HepG2 (cell line): ENCODE measurements around the gene SLC13A5. TPM values are rescaled to one million over a fixed set of nuclear protein-coding genes. Genes with fewer than 3 reads are reported as not detected.

Source experiments
- AGO2 ChIP-seq: fragments of 200-400 bp; formaldehyde crosslinking; optimal IDR thresholded peaks from 2 replicates; pipeline ENCODE3; 2017; ENCODE audit warnings: mild to moderate bottlenecking, low read depth, low read length, moderate library complexity
- HNRNPLL ChIP-seq: fragments of 200-400 bp; formaldehyde crosslinking; IDR thresholded peaks from 2 replicates; pipeline ENCODE4 v1.6.1; 2017; ENCODE audit warnings: mild to moderate bottlenecking, low read depth, low read length; ENCODE audit not compliant: poor library complexity, severe bottlenecking
- MEF2D ChIP-seq: sonication (generic); formaldehyde crosslinking; IDR thresholded peaks from 2 replicates; pipeline ENCODE4 v1.5.1; 2020; ENCODE audit warnings: mild to moderate bottlenecking, missing genetic modification reagents
- MTF2 ChIP-seq: sonication (generic); formaldehyde crosslinking; IDR thresholded peaks from 2 replicates; pipeline ENCODE4 v1.5.0; 2020; ENCODE audit warnings: missing genetic modification reagents, borderline replicate concordance
- NR1H2 ChIP-seq: sonication (generic); formaldehyde crosslinking; IDR thresholded peaks from 2 replicates; pipeline ENCODE4 v1.8.1; 2022; ENCODE audit warnings: low read depth, missing genetic modification reagents, borderline replicate concordance
- ZBTB38 ChIP-seq: sonication (generic); formaldehyde crosslinking; IDR thresholded peaks from 2 replicates; pipeline ENCODE4 v1.5.1; 2020; ENCODE audit warnings: mild to moderate bottlenecking, missing genetic modification reagents
- ZNF256 ChIP-seq: sonication (generic); formaldehyde crosslinking; conservative IDR thresholded peaks from 2 replicates; pipeline ENCODE4 v1.4.0; 2020; ENCODE audit warnings: missing genetic modification reagents
- ZNF326 ChIP-seq: sonication (generic); formaldehyde crosslinking; IDR thresholded peaks from 2 replicates; pipeline ENCODE4 v1.4.0; 2020; ENCODE audit warnings: missing genetic modification reagents, borderline replicate concordance
- ZNF530 ChIP-seq: sonication (generic); formaldehyde crosslinking; IDR thresholded peaks from 2 replicates; pipeline ENCODE4 v1.5.0; 2020; ENCODE audit warnings: low read depth, mild to moderate bottlenecking, missing genetic modification reagents
- polyA plus RNA-seq, 8 experiments: library from polyadenylated mRNA; depleted of rRNA in 3 of 8; stranded (reverse) in 7 of 8; unstranded in 1 of 8; fragments of >200 nt; fragmentation: Illumina TruSeq in 4 of 8; extraction: Trizol in 4 of 8; gene quantifications; 2 replicates each; pipeline versions ENCODE4 v1.2.1 to v1.2.3, GENCODE V29; 2011 to 2016; ENCODE audit warnings: low read depth in 4 of 8, missing spikeins in 1 of 8, mixed read lengths in 1 of 8; ENCODE audit not compliant: insufficient read depth in 1 of 8
- total RNA-seq, 5 experiments: library from RNA; depleted of rRNA; stranded (reverse); fragments of >200 nt; fragmentation: Illumina TruSeq; extraction: Trizol; gene quantifications; 2 replicates each; pipeline ENCODE4 v1.2.3, GENCODE V29; 2016; ENCODE audit warnings: low read depth in 1 of 5
- TF ChIP-seq, protein P1 (sequence below): sonication (generic); formaldehyde crosslinking; IDR thresholded peaks from 2 replicates; pipeline ENCODE4 v1.4.0; 2020; ENCODE audit warnings: missing genetic modification reagents, borderline replicate concordance
- TF ChIP-seq, protein P2 (sequence below): IDR thresholded peaks from 2 replicates; pipeline ENCODE4 v1.6.1; 2016
- TF ChIP-seq, protein P3 (sequence below): sonication (generic); formaldehyde crosslinking; IDR thresholded peaks from 2 replicates; pipeline ENCODE4 v1.4.0; 2020; ENCODE audit warnings: missing genetic modification reagents, borderline replicate concordance
- TF ChIP-seq, protein P4 (sequence below): sonication (generic); formaldehyde crosslinking; IDR thresholded peaks from 2 replicates; pipeline ENCODE4 v1.5.1; 2020; ENCODE audit warnings: mild to moderate bottlenecking, missing genetic modification reagents, moderate library complexity

The SLC13A5 gene
- total and polyA plus RNA-seq, 2 of the 13 experiments (the other 11 are each of a cell fraction or from before 2014, with no cell fraction given) = 42.8 to 310 TPM

DNA sequence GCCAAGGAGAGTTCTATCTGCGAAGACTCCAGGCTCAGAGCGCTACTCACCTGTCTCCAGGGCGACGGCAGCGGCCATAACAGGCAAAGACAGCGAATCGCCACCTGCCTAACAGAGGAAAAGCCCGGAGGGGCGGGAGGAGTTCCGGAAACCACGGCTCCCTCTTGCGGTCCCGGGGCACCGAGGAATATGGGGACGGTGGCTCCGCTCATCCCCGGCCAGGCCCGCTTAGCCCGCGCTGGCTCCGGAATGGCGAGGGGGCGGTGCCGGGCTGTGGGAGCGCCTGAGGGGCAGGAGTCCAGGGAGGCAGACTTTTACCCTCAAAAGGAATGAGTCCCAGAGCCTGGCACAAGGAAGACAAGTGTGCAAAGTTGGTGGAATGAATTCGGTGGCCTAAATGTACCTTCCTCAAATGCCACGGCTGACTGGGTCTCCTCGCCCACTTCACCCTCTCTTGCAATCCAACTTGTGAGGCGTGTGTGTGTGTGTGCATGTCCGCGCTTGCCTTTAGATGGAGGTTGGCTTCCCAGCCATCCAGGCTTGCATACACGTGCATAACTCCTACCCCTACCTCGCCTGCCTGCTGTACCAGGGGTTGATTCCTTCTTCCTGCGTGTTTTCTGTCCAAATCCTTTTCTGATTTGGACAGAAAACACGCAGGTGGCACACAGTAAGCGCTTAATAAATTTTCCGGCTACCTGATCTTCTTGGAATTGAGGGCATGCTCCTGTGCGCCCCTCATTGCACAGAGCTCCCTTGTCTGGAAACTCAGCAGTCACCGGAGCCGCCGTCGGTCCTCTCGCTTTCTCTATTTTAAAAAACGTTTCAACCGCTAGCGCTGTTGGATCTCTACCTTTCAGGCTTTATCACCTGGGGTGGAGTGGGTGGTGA is 58.1 kb downstream of the SLC13A5 start (continued):
- TF ChIP-seq, protein P1, sequence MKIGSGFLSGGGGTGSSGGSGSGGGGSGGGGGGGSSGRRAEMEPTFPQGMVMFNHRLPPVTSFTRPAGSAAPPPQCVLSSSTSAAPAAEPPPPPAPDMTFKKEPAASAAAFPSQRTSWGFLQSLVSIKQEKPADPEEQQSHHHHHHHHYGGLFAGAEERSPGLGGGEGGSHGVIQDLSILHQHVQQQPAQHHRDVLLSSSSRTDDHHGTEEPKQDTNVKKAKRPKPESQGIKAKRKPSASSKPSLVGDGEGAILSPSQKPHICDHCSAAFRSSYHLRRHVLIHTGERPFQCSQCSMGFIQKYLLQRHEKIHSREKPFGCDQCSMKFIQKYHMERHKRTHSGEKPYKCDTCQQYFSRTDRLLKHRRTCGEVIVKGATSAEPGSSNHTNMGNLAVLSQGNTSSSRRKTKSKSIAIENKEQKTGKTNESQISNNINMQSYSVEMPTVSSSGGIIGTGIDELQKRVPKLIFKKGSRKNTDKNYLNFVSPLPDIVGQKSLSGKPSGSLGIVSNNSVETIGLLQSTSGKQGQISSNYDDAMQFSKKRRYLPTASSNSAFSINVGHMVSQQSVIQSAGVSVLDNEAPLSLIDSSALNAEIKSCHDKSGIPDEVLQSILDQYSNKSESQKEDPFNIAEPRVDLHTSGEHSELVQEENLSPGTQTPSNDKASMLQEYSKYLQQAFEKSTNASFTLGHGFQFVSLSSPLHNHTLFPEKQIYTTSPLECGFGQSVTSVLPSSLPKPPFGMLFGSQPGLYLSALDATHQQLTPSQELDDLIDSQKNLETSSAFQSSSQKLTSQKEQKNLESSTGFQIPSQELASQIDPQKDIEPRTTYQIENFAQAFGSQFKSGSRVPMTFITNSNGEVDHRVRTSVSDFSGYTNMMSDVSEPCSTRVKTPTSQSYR = no peak
- TF ChIP-seq AGO2 (peak; percentile 72), MEF2D (no peak), NR1H2 (CRISPR knock-in tag) (no peak), ZNF256 (CRISPR knock-in tag) (no peak), ZNF530 (CRISPR knock-in tag) (no peak), ZBTB38 (CRISPR knock-in tag) (0 out of 2 replicates have a peak, but pooled peaks have one; percentile 20), ZNF326 (CRISPR knock-in tag) (no peak), HNRNPLL (no peak), MTF2 (no peak)
- TF ChIP-seq, protein P2, sequence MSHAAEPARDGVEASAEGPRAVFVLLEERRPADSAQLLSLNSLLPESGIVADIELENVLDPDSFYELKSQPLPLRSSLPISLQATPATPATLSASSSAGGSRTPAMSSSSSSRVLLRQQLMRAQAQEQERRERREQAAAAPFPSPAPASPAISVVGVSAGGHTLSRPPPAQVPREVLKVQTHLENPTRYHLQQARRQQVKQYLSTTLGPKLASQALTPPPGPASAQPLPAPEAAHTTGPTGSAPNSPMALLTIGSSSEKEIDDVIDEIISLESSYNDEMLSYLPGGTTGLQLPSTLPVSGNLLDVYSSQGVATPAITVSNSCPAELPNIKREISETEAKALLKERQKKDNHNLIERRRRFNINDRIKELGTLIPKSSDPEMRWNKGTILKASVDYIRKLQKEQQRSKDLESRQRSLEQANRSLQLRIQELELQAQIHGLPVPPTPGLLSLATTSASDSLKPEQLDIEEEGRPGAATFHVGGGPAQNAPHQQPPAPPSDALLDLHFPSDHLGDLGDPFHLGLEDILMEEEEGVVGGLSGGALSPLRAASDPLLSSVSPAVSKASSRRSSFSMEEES (CRISPR knock-in tag) = no peak
- TF ChIP-seq, protein P3, sequence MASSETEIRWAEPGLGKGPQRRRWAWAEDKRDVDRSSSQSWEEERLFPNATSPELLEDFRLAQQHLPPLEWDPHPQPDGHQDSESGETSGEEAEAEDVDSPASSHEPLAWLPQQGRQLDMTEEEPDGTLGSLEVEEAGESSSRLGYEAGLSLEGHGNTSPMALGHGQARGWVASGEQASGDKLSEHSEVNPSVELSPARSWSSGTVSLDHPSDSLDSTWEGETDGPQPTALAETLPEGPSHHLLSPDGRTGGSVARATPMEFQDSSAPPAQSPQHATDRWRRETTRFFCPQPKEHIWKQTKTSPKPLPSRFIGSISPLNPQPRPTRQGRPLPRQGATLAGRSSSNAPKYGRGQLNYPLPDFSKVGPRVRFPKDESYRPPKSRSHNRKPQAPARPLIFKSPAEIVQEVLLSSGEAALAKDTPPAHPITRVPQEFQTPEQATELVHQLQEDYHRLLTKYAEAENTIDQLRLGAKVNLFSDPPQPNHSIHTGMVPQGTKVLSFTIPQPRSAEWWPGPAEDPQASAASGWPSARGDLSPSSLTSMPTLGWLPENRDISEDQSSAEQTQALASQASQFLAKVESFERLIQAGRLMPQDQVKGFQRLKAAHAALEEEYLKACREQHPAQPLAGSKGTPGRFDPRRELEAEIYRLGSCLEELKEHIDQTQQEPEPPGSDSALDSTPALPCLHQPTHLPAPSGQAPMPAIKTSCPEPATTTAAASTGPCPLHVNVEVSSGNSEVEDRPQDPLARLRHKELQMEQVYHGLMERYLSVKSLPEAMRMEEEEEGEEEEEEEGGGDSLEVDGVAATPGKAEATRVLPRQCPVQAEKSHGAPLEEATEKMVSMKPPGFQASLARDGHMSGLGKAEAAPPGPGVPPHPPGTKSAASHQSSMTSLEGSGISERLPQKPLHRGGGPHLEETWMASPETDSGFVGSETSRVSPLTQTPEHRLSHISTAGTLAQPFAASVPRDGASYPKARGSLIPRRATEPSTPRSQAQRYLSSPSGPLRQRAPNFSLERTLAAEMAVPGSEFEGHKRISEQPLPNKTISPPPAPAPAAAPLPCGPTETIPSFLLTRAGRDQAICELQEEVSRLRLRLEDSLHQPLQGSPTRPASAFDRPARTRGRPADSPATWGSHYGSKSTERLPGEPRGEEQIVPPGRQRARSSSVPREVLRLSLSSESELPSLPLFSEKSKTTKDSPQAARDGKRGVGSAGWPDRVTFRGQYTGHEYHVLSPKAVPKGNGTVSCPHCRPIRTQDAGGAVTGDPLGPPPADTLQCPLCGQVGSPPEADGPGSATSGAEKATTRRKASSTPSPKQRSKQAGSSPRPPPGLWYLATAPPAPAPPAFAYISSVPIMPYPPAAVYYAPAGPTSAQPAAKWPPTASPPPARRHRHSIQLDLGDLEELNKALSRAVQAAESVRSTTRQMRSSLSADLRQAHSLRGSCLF = no peak
- TF ChIP-seq, protein P4, sequence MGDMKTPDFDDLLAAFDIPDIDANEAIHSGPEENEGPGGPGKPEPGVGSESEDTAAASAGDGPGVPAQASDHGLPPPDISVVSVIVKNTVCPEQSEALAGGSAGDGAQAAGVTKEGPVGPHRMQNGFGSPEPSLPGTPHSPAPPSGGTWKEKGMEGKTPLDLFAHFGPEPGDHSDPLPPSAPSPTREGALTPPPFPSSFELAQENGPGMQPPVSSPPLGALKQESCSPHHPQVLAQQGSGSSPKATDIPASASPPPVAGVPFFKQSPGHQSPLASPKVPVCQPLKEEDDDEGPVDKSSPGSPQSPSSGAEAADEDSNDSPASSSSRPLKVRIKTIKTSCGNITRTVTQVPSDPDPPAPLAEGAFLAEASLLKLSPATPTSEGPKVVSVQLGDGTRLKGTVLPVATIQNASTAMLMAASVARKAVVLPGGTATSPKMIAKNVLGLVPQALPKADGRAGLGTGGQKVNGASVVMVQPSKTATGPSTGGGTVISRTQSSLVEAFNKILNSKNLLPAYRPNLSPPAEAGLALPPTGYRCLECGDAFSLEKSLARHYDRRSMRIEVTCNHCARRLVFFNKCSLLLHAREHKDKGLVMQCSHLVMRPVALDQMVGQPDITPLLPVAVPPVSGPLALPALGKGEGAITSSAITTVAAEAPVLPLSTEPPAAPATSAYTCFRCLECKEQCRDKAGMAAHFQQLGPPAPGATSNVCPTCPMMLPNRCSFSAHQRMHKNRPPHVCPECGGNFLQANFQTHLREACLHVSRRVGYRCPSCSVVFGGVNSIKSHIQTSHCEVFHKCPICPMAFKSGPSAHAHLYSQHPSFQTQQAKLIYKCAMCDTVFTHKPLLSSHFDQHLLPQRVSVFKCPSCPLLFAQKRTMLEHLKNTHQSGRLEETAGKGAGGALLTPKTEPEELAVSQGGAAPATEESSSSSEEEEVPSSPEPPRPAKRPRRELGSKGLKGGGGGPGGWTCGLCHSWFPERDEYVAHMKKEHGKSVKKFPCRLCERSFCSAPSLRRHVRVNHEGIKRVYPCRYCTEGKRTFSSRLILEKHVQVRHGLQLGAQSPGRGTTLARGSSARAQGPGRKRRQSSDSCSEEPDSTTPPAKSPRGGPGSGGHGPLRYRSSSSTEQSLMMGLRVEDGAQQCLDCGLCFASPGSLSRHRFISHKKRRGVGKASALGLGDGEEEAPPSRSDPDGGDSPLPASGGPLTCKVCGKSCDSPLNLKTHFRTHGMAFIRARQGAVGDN = peak; percentile 38
